K562 (cell line): ENCODE measurements around the gene WFDC6. TPM values are rescaled to one million over a fixed set of nuclear protein-coding genes. Genes with fewer than 3 reads are reported as not detected.

ENCODE experiments used
- ATAC-seq: fragments of 200-7000 bp; cut with Tn5 transposase; 3 replicates; pipeline ENCODE4 v1.9.1; 2020; ENCODE audit warnings: moderate library complexity
- BruUV-seq: library from RNA; stranded (reverse); fragments of 400-500 nt; replicated peaks from 2 replicates; lab custom pipeline; 2021; lab: Mats Ljungman, UMichigan
- CTCF ChIA-PET: fragments of 300-600 bp; formaldehyde crosslinking; extraction: SDS; loops from one replicate; lab custom pipeline; 2021; ENCODE audit warnings: low intra/inter-chr PET ratio; lab: Yijun Ruan, JAX
- POLR2A ChIA-PET: fragments of 300-600, 350-650 bp; sonication (Branson Sonifier 250); formaldehyde crosslinking; extraction: SDS; loops from one replicate; lab custom pipeline; 2021; ENCODE audit warnings: antibody characterized with exemption, inconsistent platforms; lab: Yijun Ruan, JAX
- DNase-seq, 4 experiments: peaks; one replicate each; pipeline versions ENCODE4 v3.0.0 to v3.0.0-alpha.2; 2011 to 2018; ENCODE audit warnings: low spot score in 3 of 4, mixed read lengths in 3 of 4; ENCODE audit errors: extremely low read depth in 1 of 4
- FAIRE-seq: peaks from 2 replicates; lab custom pipeline; 2011; peaks lifted over from hg19 to GRCh38; lab: Jason Lieb, UNC
- H2AFZ ChIP-seq: 2 replicates; pipeline ENCODE4 v1.6.0; 2011; ENCODE audit warnings: low read depth, low read length, control low read depth, inconsistent platforms
- H3K27ac ChIP-seq: fragments of 200-600 bp; 3 replicates; pipeline ENCODE4 v1.8.0; 2011; ENCODE audit warnings: low read depth, mild to moderate bottlenecking, control low read depth, inconsistent platforms, low read length, moderate library complexity, mixed read lengths; ENCODE audit errors: extremely low read depth
- H3K27me3 ChIP-seq, 2 experiments: fragments of 300-600 bp in 1 of 2; 2 replicates in 1 of 2; 3 replicates in 1 of 2; pipeline versions ENCODE4 v1.6.0 to v1.8.0; 2011; ENCODE audit warnings: inconsistent platforms in 2 of 2, low read length in 2 of 2, mild to moderate bottlenecking in 1 of 2, mixed read lengths in 1 of 2, moderate library complexity in 1 of 2; ENCODE audit not compliant: control insufficient read depth in 2 of 2, insufficient read depth in 2 of 2
- H3K36me3 ChIP-seq: fragments of 300-600 bp; 3 replicates; pipeline ENCODE4 v1.8.0; 2011; ENCODE audit warnings: mild to moderate bottlenecking, low read length, inconsistent platforms; ENCODE audit not compliant: control insufficient read depth, insufficient read depth
- H3K4me1 ChIP-seq, 2 experiments: fragments of 200-600 bp in 1 of 2; replicated peaks in 1 of 2; 2 replicates in 1 of 2; 3 replicates in 1 of 2; pipeline versions ENCODE4 v1.5.1 to v1.8.0; 2011; ENCODE audit warnings: inconsistent platforms in 2 of 2, low read length in 2 of 2, mild to moderate bottlenecking in 1 of 2, mixed read lengths in 1 of 2, moderate library complexity in 1 of 2; ENCODE audit not compliant: control insufficient read depth in 2 of 2, insufficient read depth in 2 of 2
- H3K4me2 ChIP-seq: 2 replicates; pipeline ENCODE4 v1.6.1; 2011; ENCODE audit warnings: low read length, control low read depth, inconsistent platforms, mixed read lengths; ENCODE audit not compliant: insufficient read depth
- H3K4me3 ChIP-seq: fragments of 200-600 bp; sonication (generic), shearing (Covaris generic); 2 replicates; pipeline ENCODE4 v1.5.1; 2016; ENCODE audit warnings: control low read depth, inconsistent platforms
- H3K79me2 ChIP-seq: fragments of 200-600 bp; 3 replicates; pipeline ENCODE4 v1.8.0; 2011; ENCODE audit warnings: low read length, inconsistent platforms; ENCODE audit not compliant: control insufficient read depth, insufficient read depth
- H3K9ac ChIP-seq, 2 experiments: 2 replicates each; pipeline versions ENCODE4 v1.6.0 to v1.6.1; 2011; ENCODE audit warnings: low read depth in 2 of 2, low read length in 2 of 2, control low read depth in 1 of 2, inconsistent platforms in 1 of 2, mild to moderate bottlenecking in 1 of 2, mixed read lengths in 1 of 2; ENCODE audit not compliant: insufficient read depth in 1 of 2
- H3K9me1 ChIP-seq: one replicate; pipeline ENCODE4 v1.6.0; 2011; ENCODE audit warnings: inconsistent platforms, mild to moderate bottlenecking, low read length, moderate library complexity; ENCODE audit not compliant: control insufficient read depth, insufficient read depth
- H3K9me3 ChIP-seq: replicated peaks from 2 replicates; pipeline ENCODE4 v1.5.1; 2011; ENCODE audit warnings: low read depth, low read length, inconsistent platforms; ENCODE audit not compliant: control insufficient read depth, insufficient read depth
- H4K20me1 ChIP-seq: replicated peaks from 2 replicates; pipeline ENCODE4 v1.6.1; 2011; ENCODE audit warnings: low read length, inconsistent platforms, mixed read lengths; ENCODE audit not compliant: control insufficient read depth, insufficient read depth
- RFX1 ChIP-seq: fragments of 450-650 bp; IDR thresholded peaks from 2 replicates; pipeline ENCODE4 v1.6.1; 2016; ENCODE audit warnings: mild to moderate bottlenecking, moderate library complexity
- SMC3 ChIP-seq: conservative IDR thresholded peaks from 2 replicates; pipeline ENCODE4 v1.6.1; 2011; ENCODE audit warnings: low read depth, low read length, improper control_type of control experiment; ENCODE audit not compliant: insufficient read depth
- STAT6 ChIP-seq: sonication (generic); formaldehyde crosslinking; IDR thresholded peaks from 2 replicates; pipeline ENCODE4 v1.8.1; 2023; ENCODE audit warnings: mild to moderate bottlenecking, missing genetic modification reagents
- U2AF2 ChIP-seq: fragments of 200-400 bp; formaldehyde crosslinking; optimal IDR thresholded peaks from 2 replicates; pipeline ENCODE3; 2017; ENCODE audit warnings: low read depth, mild to moderate bottlenecking, low read length
- ZNF143 ChIP-seq: sonication (generic); formaldehyde crosslinking; IDR thresholded peaks from 2 replicates; pipeline ENCODE4 v1.9.0; 2022; ENCODE audit warnings: mild to moderate bottlenecking, missing genetic modification reagents
- WGBS: fragments of 100-300 bp; shearing (Covaris generic); methylation state at CpG from one replicate; pipeline ENCODE4 v1.1.6; 2016; ENCODE audit warnings: low coverage, mixed read lengths; ENCODE audit not compliant: insufficient coverage; ENCODE audit errors: missing lambda C conversion rate; 5-methylcytosine and 5-hydroxymethylcytosine counted together
- in situ Hi-C: fragments of 300-500 bp; cut with MboI; formaldehyde crosslinking; loops from 4 replicates; pipeline ENCODE4 v1.15.0; 2018; ENCODE audit warnings: inconsistent platforms, mixed read lengths
- intact Hi-C: fragments of 100-400 bp; cut with micrococcal nuclease; formaldehyde crosslinking; loops from 2 replicates; pipeline ENCODE4 v1.14.2; 2022
- polyA plus RNA-seq, 8 experiments: library from polyadenylated mRNA; depleted of rRNA in 4 of 8; stranded (reverse) in 5 of 8; unstranded in 3 of 8; fragments of >200 nt; fragmentation: Nextera tagmentation in 2 of 8; fragmentation: Illumina TruSeq in 1 of 8; extraction: Ambion mirVana in 2 of 8; extraction: Trizol in 1 of 8; gene quantifications; 2 replicates each; pipeline versions ENCODE4 v1.2.1 to v1.2.3, GENCODE V29; 2011 to 2014; ENCODE audit warnings: inconsistent platforms in 1 of 8, missing spikeins in 1 of 8
- total RNA-seq, 7 experiments: library from RNA; depleted of rRNA in 6 of 7; stranded (reverse); fragments of >200 nt in 6 of 7; fragmentation: Illumina TruSeq in 2 of 7; extraction: Trizol in 2 of 7; gene quantifications; 2 replicates each; pipeline versions ENCODE4 v1.2.1 to v1.2.3, GENCODE V29; 2011 to 2021; ENCODE audit warnings: low replicate concordance in 1 of 7

Gene WFDC6
- total and polyA plus RNA-seq, 9 of the 15 experiments (the other 6 are each of a cell fraction or from before 2014, with no cell fraction given) = not detected

GRCh38 chr20:45489083-45489531 lies 50.2 kb downstream of the WFDC6 start:
- in situ Hi-C loops (no loop called here), intact Hi-C loops (no loop called here)
- Histone ChIP-seq H3K4me3 (no peak overlapping the region), H3K9me1 (no peaks in the 10 kb centered on the region), H4K20me1 (no peaks in the 10 kb centered on the region; the same call in 1 of the 2 replicates), H3K9me3 (no peaks in the 10 kb centered on the region), H3K4me1 (no peaks in the 10 kb centered on the region), H3K9ac (no peak overlapping the region), H3K36me3 (no peaks in the 10 kb centered on the region), H2AFZ (no peak overlapping the region), H3K27me3 (peaks cover 11 to 40% of the 10 kb centered on the region in 2 experiments; a peak in 4 of 5 replicates), H3K79me2 (no peaks in the 10 kb centered on the region), H3K27ac (no peak overlapping the region), H3K4me2 (no peak overlapping the region)
- no TSS peak for BruUV-seq
- ChIA-PET CTCF (no interaction called here), POLR2A (no interaction called here)
- TF ChIP-seq RFX1 (0 out of 2 replicates have a peak, but pooled peaks have one; percentile 20), U2AF2 (no peak), ZNF143 (no peak), SMC3 (no peak), STAT6 (no peak)
- DNase-seq = no peak
- WGBS = 0% methylated on average over 1 of the region's 1 CpG
- no peak for FAIRE-seq
- ATAC-seq = no peak
